K562 (cell line): ENCODE results near the gene NR1H2. TPM values are rescaled to one million over a fixed set of nuclear protein-coding genes. Genes with fewer than 3 reads are reported as not detected.

Source experiments
- DPF2 ChIP-seq: fragments of 450-650 bp; IDR thresholded peaks from 2 replicates; pipeline ENCODE4 v1.6.1; 2016
- ERF ChIP-seq: fragments of 450-650 bp; formaldehyde crosslinking; IDR thresholded peaks from 2 replicates; pipeline ENCODE4 v1.4.0; 2020; ENCODE audit warnings: mild to moderate bottlenecking, mixed read lengths
- MCM2 ChIP-seq: fragments of 450-650 bp; IDR thresholded peaks from 2 replicates; pipeline ENCODE4 v1.6.1; 2017; ENCODE audit warnings: low read depth, mild to moderate bottlenecking
- MCM5 ChIP-seq: fragments of 450-650 bp; IDR thresholded peaks from 2 replicates; pipeline ENCODE4 v1.6.1; 2016; ENCODE audit warnings: low read depth
- NBN ChIP-seq: fragments of 450-650 bp; IDR thresholded peaks from 2 replicates; pipeline ENCODE4 v1.6.1; 2016; ENCODE audit warnings: low read depth, mild to moderate bottlenecking
- NFE2L1 ChIP-seq: fragments of 450-650 bp; IDR thresholded peaks from 2 replicates; pipeline ENCODE4 v1.6.1; 2016; ENCODE audit warnings: missing genetic modification characterization, low read depth, mild to moderate bottlenecking, missing compliant biosample characterization, moderate library complexity, borderline replicate concordance
- PURB ChIP-seq: sonication (generic); formaldehyde crosslinking; IDR thresholded peaks from 2 replicates; pipeline ENCODE4 v1.9.0; 2021; ENCODE audit warnings: low read depth, mild to moderate bottlenecking, missing genetic modification reagents
- YBX1 ChIP-seq: fragments of 450-650 bp; IDR thresholded peaks from 2 replicates; pipeline ENCODE4 v1.7.1; 2016; ENCODE audit warnings: mild to moderate bottlenecking
- ZNF431 ChIP-seq: sonication (generic); formaldehyde crosslinking; IDR thresholded peaks from 2 replicates; pipeline ENCODE4 v1.8.0; 2022; ENCODE audit warnings: mild to moderate bottlenecking, missing genetic modification reagents
- polyA plus RNA-seq, 8 experiments: library from polyadenylated mRNA; depleted of rRNA in 4 of 8; stranded (reverse) in 5 of 8; unstranded in 3 of 8; fragments of >200 nt; fragmentation: Nextera tagmentation in 2 of 8; fragmentation: Illumina TruSeq in 1 of 8; extraction: Ambion mirVana in 2 of 8; extraction: Trizol in 1 of 8; gene quantifications; 2 replicates each; pipeline versions ENCODE4 v1.2.1 to v1.2.3, GENCODE V29; 2011 to 2014; ENCODE audit warnings: inconsistent platforms in 1 of 8, missing spikeins in 1 of 8
- total RNA-seq, 7 experiments: library from RNA; depleted of rRNA in 6 of 7; stranded (reverse); fragments of >200 nt in 6 of 7; fragmentation: Illumina TruSeq in 2 of 7; extraction: Trizol in 2 of 7; gene quantifications; 2 replicates each; pipeline versions ENCODE4 v1.2.1 to v1.2.3, GENCODE V29; 2011 to 2021; ENCODE audit warnings: low replicate concordance in 1 of 7
- TF ChIP-seq, protein P1 (sequence below): fragments of 250-450 bp; sonication (Bioruptor Pico); IDR thresholded peaks from 2 replicates; pipeline ENCODE4 v1.9.0; 2021; ENCODE audit warnings: mild to moderate bottlenecking, inconsistent platforms
- TF ChIP-seq, protein P2 (sequence below): fragments of 250-450 bp; sonication (Bioruptor Pico); IDR thresholded peaks from 2 replicates; pipeline ENCODE4 v1.8.0; 2021; ENCODE audit warnings: borderline replicate concordance, mild to moderate bottlenecking, moderate library complexity; ENCODE audit not compliant: poor library complexity, severe bottlenecking
- TF ChIP-seq, protein P3 (sequence below): sonication (generic); formaldehyde crosslinking; IDR thresholded peaks from 2 replicates; pipeline ENCODE4 v1.8.1; 2023; ENCODE audit warnings: mild to moderate bottlenecking, missing genetic modification reagents, moderate library complexity
- TF ChIP-seq, protein P4 (sequence below), 2 experiments: fragments of 450-650 bp in 1 of 2; sonication (generic) in 1 of 2; formaldehyde crosslinking in 1 of 2; IDR thresholded peaks; 2 replicates each; pipeline versions ENCODE4 v1.7.1 to v1.9.0; 2016 to 2022; ENCODE audit warnings: inconsistent platforms in 1 of 2, mild to moderate bottlenecking in 1 of 2, missing genetic modification reagents in 1 of 2

NR1H2 gene
- total and polyA plus RNA-seq, 9 of the 15 experiments (the other 6 are each of a cell fraction or from before 2014, with no cell fraction given): 0.11 to 73.8 (median 24.0) TPM

DNA sequence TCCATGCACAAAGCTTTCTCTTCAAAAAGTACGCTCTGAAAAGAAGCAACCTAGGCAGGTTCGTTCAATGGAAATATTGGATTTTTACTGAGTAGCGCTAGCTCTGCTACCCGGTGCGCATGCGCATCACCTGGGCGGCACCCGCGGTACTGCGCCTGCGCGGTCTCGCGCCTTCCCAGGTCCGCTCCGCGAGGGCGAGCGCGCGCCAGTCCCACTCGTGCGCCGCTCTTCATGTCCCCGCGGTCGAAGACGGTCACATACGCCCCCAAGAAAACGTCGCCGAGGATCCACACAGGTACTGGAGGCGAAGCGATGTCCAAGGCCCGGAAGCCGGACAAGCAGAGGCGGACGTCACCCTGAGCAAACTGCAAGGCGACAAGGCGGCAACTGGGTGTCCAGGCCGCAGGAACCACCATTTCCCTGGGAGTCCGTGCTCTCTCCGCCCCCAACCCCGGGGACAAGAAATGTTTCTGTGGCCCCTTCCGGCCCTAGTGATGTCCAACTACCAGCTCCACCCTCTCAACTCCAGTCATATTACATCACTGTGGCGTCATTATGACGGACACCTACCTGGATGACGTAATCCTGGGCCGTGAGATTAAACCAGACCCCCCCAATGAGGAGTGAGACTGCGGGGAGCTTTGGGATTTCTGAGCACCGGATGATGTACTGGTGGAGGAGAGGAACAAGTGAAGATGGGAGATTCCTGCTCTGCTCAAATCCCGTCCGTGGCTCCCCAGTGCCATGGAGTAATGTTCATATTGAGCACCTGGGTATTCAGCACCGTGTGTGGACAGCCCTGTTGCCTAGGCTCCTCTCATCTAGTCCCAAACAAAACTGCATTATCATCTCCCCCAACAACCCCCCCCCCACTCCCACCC is 42.3 kb upstream of the NR1H2 start (continued):
- TF ChIP-seq ERF (CRISPR knock-in tag) (peak; percentile 94), ZNF431 (CRISPR knock-in tag) (peak; percentile 80), PURB (CRISPR knock-in tag) (no peak), MCM5 (no peak), MCM2 (no peak), YBX1 (no peak), NBN (peak; percentile 94), NFE2L1 (no peak), DPF2 (peak; percentile 49)
- TF ChIP-seq, protein P1, sequence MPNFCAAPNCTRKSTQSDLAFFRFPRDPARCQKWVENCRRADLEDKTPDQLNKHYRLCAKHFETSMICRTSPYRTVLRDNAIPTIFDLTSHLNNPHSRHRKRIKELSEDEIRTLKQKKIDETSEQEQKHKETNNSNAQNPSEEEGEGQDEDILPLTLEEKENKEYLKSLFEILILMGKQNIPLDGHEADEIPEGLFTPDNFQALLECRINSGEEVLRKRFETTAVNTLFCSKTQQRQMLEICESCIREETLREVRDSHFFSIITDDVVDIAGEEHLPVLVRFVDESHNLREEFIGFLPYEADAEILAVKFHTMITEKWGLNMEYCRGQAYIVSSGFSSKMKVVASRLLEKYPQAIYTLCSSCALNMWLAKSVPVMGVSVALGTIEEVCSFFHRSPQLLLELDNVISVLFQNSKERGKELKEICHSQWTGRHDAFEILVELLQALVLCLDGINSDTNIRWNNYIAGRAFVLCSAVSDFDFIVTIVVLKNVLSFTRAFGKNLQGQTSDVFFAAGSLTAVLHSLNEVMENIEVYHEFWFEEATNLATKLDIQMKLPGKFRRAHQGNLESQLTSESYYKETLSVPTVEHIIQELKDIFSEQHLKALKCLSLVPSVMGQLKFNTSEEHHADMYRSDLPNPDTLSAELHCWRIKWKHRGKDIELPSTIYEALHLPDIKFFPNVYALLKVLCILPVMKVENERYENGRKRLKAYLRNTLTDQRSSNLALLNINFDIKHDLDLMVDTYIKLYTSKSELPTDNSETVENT (CRISPR knock-in tag): peak; percentile 69; the same call in 1 of the 2 replicates
- TF ChIP-seq, protein P2, sequence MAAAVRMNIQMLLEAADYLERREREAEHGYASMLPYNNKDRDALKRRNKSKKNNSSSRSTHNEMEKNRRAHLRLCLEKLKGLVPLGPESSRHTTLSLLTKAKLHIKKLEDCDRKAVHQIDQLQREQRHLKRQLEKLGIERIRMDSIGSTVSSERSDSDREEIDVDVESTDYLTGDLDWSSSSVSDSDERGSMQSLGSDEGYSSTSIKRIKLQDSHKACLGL (CRISPR knock-in tag): no peak
- TF ChIP-seq, protein P3, sequence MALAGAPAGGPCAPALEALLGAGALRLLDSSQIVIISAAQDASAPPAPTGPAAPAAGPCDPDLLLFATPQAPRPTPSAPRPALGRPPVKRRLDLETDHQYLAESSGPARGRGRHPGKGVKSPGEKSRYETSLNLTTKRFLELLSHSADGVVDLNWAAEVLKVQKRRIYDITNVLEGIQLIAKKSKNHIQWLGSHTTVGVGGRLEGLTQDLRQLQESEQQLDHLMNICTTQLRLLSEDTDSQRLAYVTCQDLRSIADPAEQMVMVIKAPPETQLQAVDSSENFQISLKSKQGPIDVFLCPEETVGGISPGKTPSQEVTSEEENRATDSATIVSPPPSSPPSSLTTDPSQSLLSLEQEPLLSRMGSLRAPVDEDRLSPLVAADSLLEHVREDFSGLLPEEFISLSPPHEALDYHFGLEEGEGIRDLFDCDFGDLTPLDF (CRISPR knock-in tag): peak; percentile 52; the same call in 1 of the 2 replicates
- TF ChIP-seq, protein P4, sequence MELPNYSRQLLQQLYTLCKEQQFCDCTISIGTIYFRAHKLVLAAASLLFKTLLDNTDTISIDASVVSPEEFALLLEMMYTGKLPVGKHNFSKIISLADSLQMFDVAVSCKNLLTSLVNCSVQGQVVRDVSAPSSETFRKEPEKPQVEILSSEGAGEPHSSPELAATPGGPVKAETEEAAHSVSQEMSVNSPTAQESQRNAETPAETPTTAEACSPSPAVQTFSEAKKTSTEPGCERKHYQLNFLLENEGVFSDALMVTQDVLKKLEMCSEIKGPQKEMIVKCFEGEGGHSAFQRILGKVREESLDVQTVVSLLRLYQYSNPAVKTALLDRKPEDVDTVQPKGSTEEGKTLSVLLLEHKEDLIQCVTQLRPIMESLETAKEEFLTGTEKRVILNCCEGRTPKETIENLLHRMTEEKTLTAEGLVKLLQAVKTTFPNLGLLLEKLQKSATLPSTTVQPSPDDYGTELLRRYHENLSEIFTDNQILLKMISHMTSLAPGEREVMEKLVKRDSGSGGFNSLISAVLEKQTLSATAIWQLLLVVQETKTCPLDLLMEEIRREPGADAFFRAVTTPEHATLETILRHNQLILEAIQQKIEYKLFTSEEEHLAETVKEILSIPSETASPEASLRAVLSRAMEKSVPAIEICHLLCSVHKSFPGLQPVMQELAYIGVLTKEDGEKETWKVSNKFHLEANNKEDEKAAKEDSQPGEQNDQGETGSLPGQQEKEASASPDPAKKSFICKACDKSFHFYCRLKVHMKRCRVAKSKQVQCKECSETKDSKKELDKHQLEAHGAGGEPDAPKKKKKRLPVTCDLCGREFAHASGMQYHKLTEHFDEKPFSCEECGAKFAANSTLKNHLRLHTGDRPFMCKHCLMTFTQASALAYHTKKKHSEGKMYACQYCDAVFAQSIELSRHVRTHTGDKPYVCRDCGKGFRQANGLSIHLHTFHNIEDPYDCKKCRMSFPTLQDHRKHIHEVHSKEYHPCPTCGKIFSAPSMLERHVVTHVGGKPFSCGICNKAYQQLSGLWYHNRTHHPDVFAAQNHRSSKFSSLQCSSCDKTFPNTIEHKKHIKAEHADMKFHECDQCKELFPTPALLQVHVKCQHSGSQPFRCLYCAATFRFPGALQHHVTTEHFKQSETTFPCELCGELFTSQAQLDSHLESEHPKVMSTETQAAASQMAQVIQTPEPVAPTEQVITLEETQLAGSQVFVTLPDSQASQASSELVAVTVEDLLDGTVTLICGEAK (IDR thresholded peaks at IDR 0.05): peak; percentile 68
- TF ChIP-seq, protein P4 (CRISPR knock-in tag; IDR thresholded peaks at IDR 0.05): peak; percentile 59; the same call in 1 of the 2 replicates
